Ramos (cell line): ENCODE measurements around the gene EFCAB6.

Experiments
- in situ Hi-C: fragments of 300-500 bp; cut with MboI; formaldehyde crosslinking; loops from one replicate; pipeline ENCODE4 v1.14.3; 2022; ENCODE audit warnings: low sequenced_read_pairs; ENCODE audit not compliant: unreplicated experiment

The EFCAB6 gene

GRCh38 chr22:43818981-43819380 is 6.9 kb upstream of the EFCAB6 start:
- in situ Hi-C loops, result no loop called here

GRCh38 chr22:43817402-43817801 is 5.3 kb upstream of the EFCAB6 start:
- in situ Hi-C loops, result no loop called here

GRCh38 chr22:43814264-43814663 is 2.2 kb upstream of the EFCAB6 start:
- in situ Hi-C loops, result no loop called here

GRCh38 chr22:43812890-43813289 is 785 bp upstream of the EFCAB6 start:
- in situ Hi-C loops, result no loop called here

- in situ Hi-C loops, result no loop called here
These were observed 342 bp downstream of the EFCAB6 start for GRCh38 chr22:43811777-43812148.

GRCh38 chr22:43802897-43803495 is 9.1 kb downstream of the EFCAB6 start:
- in situ Hi-C loops, result no loop called here

- in situ Hi-C loops, result no loop called here
These were observed 11.1 kb downstream of the EFCAB6 start for GRCh38 chr22:43800970-43801369.

GRCh38 chr22:43798492-43798891 is 13.6 kb downstream of the EFCAB6 start:
- in situ Hi-C loops, result no loop called here

GRCh38 chr22:43796567-43796966 is 15.5 kb downstream of the EFCAB6 start:
- in situ Hi-C loops, result no loop called here

- in situ Hi-C loops, result no loop called here
These were observed 16.8 kb downstream of the EFCAB6 start for GRCh38 chr22:43795320-43795719.

GRCh38 chr22:43792905-43793304 is 19.2 kb downstream of the EFCAB6 start:
- in situ Hi-C loops, result no loop called here

- in situ Hi-C loops, result no loop called here
These were observed 22.7 kb downstream of the EFCAB6 start for GRCh38 chr22:43789452-43789851.

GRCh38 chr22:43783777-43784176 is 28.3 kb downstream of the EFCAB6 start:
- in situ Hi-C loops, result no loop called here

GRCh38 chr22:43782448-43782847 is 29.7 kb downstream of the EFCAB6 start:
- in situ Hi-C loops, result no loop called here

GRCh38 chr22:43777286-43777685 is 34.8 kb downstream of the EFCAB6 start:
- in situ Hi-C loops, result no loop called here

- in situ Hi-C loops, result no loop called here
These were observed 35.9 kb downstream of the EFCAB6 start for GRCh38 chr22:43776081-43776670.

- in situ Hi-C loops, result no loop called here
These were observed 37.7 kb downstream of the EFCAB6 start for GRCh38 chr22:43774318-43774915.

- in situ Hi-C loops, result no loop called here
These were observed 39.3 kb downstream of the EFCAB6 start for GRCh38 chr22:43772831-43773230.

- in situ Hi-C loops, result no loop called here
These were observed 56.7 kb downstream of the EFCAB6 start for GRCh38 chr22:43755452-43755851.

GRCh38 chr22:43755011-43755410 is 57.1 kb downstream of the EFCAB6 start:
- in situ Hi-C loops, result no loop called here

- in situ Hi-C loops, result no loop called here
These were observed 57.9 kb downstream of the EFCAB6 start for GRCh38 chr22:43754176-43754575.

GRCh38 chr22:43753688-43754087 is 58.4 kb downstream of the EFCAB6 start:
- in situ Hi-C loops, result no loop called here
